Activated CD8-positive, alpha-beta T cell treated with anti-CD3 and anti-CD28 coated beads for 36 hours (primary cell): ENCODE data around the gene ENO4. TPM values are rescaled to one million over a fixed set of nuclear protein-coding genes. Genes with fewer than 3 reads are reported as not detected.

Experiments
- ATAC-seq: fragments of 200-7000 bp; cut with Tn5 transposase; one replicate; pipeline ENCODE4 v1.10.0; 2021; ENCODE audit warnings: mild to moderate bottlenecking, moderate library complexity
- CTCF ChIA-PET: fragments of 350-600 bp; sonication (Branson Sonifier 250); formaldehyde crosslinking; loops from one replicate; lab custom pipeline; 2021; ENCODE audit warnings: antibody characterized with exemption; lab: Charles Lee
- POLR2A ChIA-PET: fragments of 350-600 bp; sonication (Branson Sonifier 250); formaldehyde crosslinking; loops from one replicate; lab custom pipeline; 2021; ENCODE audit warnings: antibody characterized with exemption; lab: Charles Lee
- DNase-seq: peaks from one replicate; pipeline ENCODE4 v3.0.0-alpha.2; 2020
- H3K27ac Mint-ChIP-seq: one replicate; pipeline ENCODE4 v1.8.0; 2021; ENCODE audit warnings: mild to moderate bottlenecking, mixed read lengths
- H3K27me3 Mint-ChIP-seq: one replicate; pipeline ENCODE4 v1.8.0; 2021; ENCODE audit warnings: mixed read lengths
- H3K36me3 Mint-ChIP-seq: one replicate; pipeline ENCODE4 v1.8.0; 2021; ENCODE audit warnings: low read depth, mixed read lengths
- H3K4me1 Mint-ChIP-seq: one replicate; pipeline ENCODE4 v1.8.0; 2021; ENCODE audit warnings: low read depth, mixed read lengths
- H3K4me3 Mint-ChIP-seq: one replicate; pipeline ENCODE4 v1.8.0; 2021; ENCODE audit warnings: mild to moderate bottlenecking, moderate library complexity, mixed read lengths
- H3K9me3 Mint-ChIP-seq: one replicate; pipeline ENCODE4 v1.8.0; 2021; ENCODE audit warnings: mixed read lengths
- CTCF ChIP-seq: fragments of 200-600 bp; IDR thresholded peaks from one replicate; pipeline ENCODE4 v1.8.0; 2022; ENCODE audit warnings: antibody characterized with exemption, mild to moderate bottlenecking
- intact Hi-C: fragments of 100-400 bp; cut with micrococcal nuclease; formaldehyde crosslinking; loops from one replicate; pipeline ENCODE4 v1.10.0; 2022
- total RNA-seq, 2 experiments: library from RNA; stranded (reverse); gene quantifications; one replicate each; pipeline ENCODE4 v1.2.3, GENCODE V29; 2021

Gene ENO4
- total RNA-seq, 2 experiments from 2014 or later, result not detected

DNA sequence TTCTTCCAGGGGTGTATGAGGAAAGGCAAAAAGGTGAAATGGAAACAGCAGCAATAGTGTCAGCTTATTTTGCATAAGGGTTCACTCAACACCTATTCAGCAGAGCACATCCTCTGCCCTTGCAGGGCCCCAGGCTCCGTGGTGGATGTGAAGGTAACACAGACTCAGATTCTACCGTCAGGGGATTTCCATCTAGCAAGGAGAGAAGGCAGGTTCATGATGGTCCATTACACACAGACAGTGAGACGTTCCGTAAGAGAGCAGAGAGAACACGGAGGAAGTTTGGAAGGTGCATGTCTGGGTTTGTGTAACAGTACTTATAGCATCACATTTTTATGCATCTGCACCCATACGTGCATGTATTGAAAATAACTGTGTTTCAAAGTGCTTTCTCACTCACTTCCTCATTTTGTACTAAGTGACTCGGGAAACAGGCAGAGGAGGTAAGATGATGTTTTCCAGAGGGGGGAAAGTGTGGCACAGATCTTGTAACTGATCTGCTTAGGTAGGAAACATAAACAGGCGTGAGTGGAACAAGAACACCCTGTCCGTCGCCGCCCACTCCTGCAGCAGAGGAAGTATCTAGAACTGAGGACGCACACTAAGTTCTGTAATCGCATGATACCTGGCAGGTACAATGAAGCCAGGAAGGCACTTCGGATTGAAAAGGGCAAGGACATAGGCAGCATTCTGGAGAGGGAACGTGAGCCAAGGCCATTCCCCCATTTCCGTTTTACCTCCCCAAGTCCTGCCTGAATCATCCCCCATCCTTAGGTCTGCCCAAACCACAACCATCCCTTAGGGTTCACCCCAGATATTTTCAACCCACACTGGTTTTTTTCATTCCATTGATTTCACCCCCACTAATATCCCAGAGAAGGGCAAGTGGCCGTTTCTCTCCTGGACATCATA is 1.0 kb upstream of the ENO4 start:
- no peaks in the 10 kb centered on the region for H3K36me3 Mint-ChIP-seq
- peak; percentile 92 for ATAC-seq
- H3K9me3 Mint-ChIP-seq, result no peaks in the 10 kb centered on the region
- DNase-seq, result peak; percentile 48
- peaks cover 50% of the 10 kb centered on the region for H3K27me3 Mint-ChIP-seq
- H3K4me1 Mint-ChIP-seq, result peaks cover 7% of the 10 kb centered on the region
- no peak overlapping the region for H3K4me3 Mint-ChIP-seq
- intact Hi-C loops, result no loop called here
- no peak for TF ChIP-seq CTCF
- CTCF ChIA-PET, result interaction anchor here (1.0 to 1.3 kb wide), 2 partner anchors 52 to 318 kb away, joined by 3 read pairs; no protein-coding TSS in a partner anchor
- POLR2A ChIA-PET, result no interaction called here
- no peak overlapping the region for H3K27ac Mint-ChIP-seq

- DNase-seq, result no peak
- no peak for TF ChIP-seq CTCF
- POLR2A ChIA-PET, result no interaction called here
- ATAC-seq, result no peak
- intact Hi-C loops, result no loop called here
- Mint-ChIP-seq H3K27ac (no peak overlapping the region), H3K4me3 (peak overlapping the region; percentile 14), H3K36me3 (no peaks in the 10 kb centered on the region), H3K4me1 (peaks cover 7% of the 10 kb centered on the region), H3K9me3 (no peaks in the 10 kb centered on the region), H3K27me3 (peaks cover 50% of the 10 kb centered on the region)
- CTCF ChIA-PET, result no interaction called here
These were observed 403 bp upstream of the ENO4 start for GRCh38 chr10:116848944-116849247.

GRCh38 chr10:116850058-116850611 is 836 bp downstream of the ENO4 start:
- ChIA-PET POLR2A (no interaction called here), CTCF (interaction anchor here (0.7 kb wide), 1 partner anchor 325 kb away, joined by 3 read pairs; no protein-coding TSS in a partner anchor)
- DNase-seq (no peak), ATAC-seq (no peak)
- intact Hi-C loops, result no loop called here
- peaks cover 48% of the 10 kb centered on the region for H3K27me3 Mint-ChIP-seq
- no peak overlapping the region for H3K27ac Mint-ChIP-seq
- H3K9me3 Mint-ChIP-seq, result no peaks in the 10 kb centered on the region
- no peaks in the 10 kb centered on the region for H3K36me3 Mint-ChIP-seq
- no peak overlapping the region for H3K4me3 Mint-ChIP-seq
- H3K4me1 Mint-ChIP-seq, result peaks cover 7% of the 10 kb centered on the region
- no peak for TF ChIP-seq CTCF

GRCh38 chr10:116852246-116852645 is 2.9 kb downstream of the ENO4 start:
- no peak for DNase-seq
- no peak for ATAC-seq
- peaks cover 7% of the 10 kb centered on the region for H3K4me1 Mint-ChIP-seq
- TF ChIP-seq CTCF, result no peak
- ChIA-PET CTCF (no interaction called here), POLR2A (no interaction called here)
- no peak overlapping the region for H3K4me3 Mint-ChIP-seq
- H3K27me3 Mint-ChIP-seq, result peaks cover 38% of the 10 kb centered on the region
- peaks cover 2% of the 10 kb centered on the region for H3K9me3 Mint-ChIP-seq
- no peaks in the 10 kb centered on the region for H3K36me3 Mint-ChIP-seq
- intact Hi-C loops, result no loop called here
- H3K27ac Mint-ChIP-seq, result no peak overlapping the region

DNA sequence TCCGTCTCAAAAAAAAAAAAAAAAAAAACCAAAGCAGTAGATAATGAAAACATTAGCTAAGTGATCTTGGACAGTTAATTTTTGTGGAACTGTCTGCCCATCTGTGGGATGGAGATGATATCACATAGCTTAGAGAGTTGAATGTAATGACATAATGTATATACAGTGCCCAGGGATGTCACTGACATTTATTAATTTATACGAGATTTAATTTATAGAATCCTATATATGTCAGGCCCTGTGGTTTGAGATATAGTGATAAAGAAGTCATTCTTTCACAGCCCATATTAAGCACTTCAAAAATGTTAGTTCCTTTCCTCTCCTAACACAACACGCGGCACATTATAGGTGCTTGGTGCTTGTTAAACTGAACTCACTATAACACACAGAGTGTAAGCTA is 4.0 kb downstream of the ENO4 start:
- TF ChIP-seq CTCF, result no peak
- Mint-ChIP-seq H3K4me3 (no peak overlapping the region), H3K27me3 (peaks cover 27% of the 10 kb centered on the region), H3K27ac (no peak overlapping the region), H3K9me3 (peaks cover 6% of the 10 kb centered on the region), H3K36me3 (no peaks in the 10 kb centered on the region), H3K4me1 (peaks cover 1% of the 10 kb centered on the region)
- ChIA-PET POLR2A (no interaction called here), CTCF (no interaction called here)
- intact Hi-C loops, result no loop called here
- DNase-seq, result no peak
- no peak for ATAC-seq
